ENCODE results near the gene KRI1.
"Not testable (repeated sequence)": the region's sequence is repeated elsewhere in the genome, so short reads cannot be mapped to it uniquely, and the experiment has no call there.

Gene KRI1

DNA sequence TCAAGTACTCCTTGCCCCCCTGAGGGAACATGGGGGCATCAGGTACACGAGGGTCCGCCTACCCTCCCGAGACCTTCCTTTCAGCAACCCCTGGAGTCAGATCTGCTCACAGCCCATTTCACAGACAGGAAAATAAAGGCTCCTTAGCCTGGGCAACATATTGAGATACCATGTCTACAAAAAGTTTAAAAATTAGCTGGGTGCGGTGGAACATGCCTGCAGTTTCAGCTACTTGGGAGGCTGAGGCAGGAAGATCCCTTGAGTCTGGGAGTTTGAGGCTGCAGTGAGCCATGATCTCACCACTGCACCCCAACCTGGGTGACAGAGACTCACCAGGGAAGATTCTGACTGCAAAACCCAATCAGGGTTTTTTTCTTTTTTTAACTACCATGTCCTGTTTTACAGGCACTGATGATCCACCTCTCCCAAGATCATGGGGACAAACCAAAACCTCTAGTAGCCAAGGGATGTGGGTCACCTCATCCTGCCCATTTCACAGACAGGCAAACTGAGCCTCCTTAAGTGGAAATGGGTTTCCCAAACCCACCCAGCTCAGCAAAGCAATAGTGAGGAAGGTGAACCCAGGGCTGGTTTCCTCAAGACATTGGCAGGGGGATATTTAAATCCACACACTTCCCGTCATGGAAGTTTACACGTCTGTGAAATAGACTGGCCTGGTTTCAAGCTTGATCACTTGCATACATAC is 9.4 kb upstream of the KRI1 start:
- DNase-seq (ENCODE audit: low read depth): no peak
- no peak overlapping the region for H3K4me3 ChIP-seq (ENCODE audit: low read length)
- no peak for TF ChIP-seq CTCF (IDR thresholded peaks at IDR 0.05; ENCODE audit: insufficient read depth, low read depth, low read length, missing control alignments)

- TF ChIP-seq CTCF (IDR thresholded peaks at IDR 0.05; ENCODE audit: insufficient read depth, low read depth, low read length, missing control alignments): no peak
These were observed 8.7 kb upstream of the KRI1 start for GRCh38 chr19:10574462-10574861.

GRCh38 chr19:10573793-10574192 is 8.0 kb upstream of the KRI1 start:
- DNase-seq (ENCODE audit: low read depth); H3K4me3 ChIP-seq (ENCODE audit: low read length): not testable (repeated sequence)

More at GRCh38 chr19:10574462-10574861, 8.7 kb upstream of the KRI1 start:
- DNase-seq (ENCODE audit: low read depth): no peak
- no peak overlapping the region for H3K4me3 ChIP-seq (ENCODE audit: low read length)

- TF ChIP-seq CTCF (IDR thresholded peaks at IDR 0.05; ENCODE audit: insufficient read depth, low read depth, low read length, missing control alignments): no peak
- H3K4me3 ChIP-seq (ENCODE audit: low read length): peak within 1 kb of the TSS; percentile 58
These were observed 3.2 kb upstream of the KRI1 start, which contains the start of gene CDKN2D for GRCh38 chr19:10568826-10569651. Gene CDKN2D (minus strand): TSS chr19:10568979. CDS start chr19:10568653, 326 bp downstream.

DNA sequence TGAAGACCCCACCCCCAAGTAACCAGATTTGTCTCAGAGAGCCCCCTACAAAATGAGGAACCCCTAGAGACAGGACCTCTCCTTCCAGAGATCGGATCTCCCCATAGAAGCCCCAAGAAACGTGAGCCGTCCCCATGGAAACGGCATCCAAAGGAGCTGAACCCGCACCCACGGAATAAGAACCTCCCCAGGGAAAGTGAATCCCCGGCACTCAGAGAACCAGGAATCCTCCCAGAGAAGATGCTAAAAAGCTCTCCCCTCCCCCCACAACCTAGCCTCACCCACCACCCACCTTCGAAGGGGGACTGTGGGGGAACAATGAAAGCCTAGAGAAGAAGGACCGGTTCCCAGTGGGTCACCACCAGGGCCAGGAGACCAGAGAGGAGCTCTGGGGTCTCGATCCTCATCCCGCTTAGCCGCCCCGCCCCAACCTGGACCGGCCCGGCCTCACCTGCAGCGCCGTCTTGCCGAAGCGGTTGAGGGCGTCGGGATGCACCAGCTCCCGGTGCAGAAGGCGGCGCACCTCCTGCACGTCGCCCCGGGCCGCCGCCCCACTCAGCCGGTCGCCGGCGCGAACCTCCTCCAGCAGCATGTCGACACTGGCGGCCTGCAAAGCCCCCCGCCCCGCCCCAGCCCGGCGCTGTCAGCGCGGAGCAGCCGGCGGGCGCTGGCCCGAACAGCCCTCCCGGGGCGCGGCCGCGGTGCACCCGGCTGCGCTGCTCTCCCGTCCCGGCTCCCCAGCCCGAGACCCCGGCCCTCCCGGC is 2.4 kb upstream of the KRI1 start:
- TF ChIP-seq CTCF (IDR thresholded peaks at IDR 0.05; ENCODE audit: insufficient read depth, low read depth, low read length, missing control alignments): no peak
- peak overlapping the region; percentile 58 for H3K4me3 ChIP-seq (ENCODE audit: low read length)
- DNase-seq (ENCODE audit: low read depth): peak; percentile 74

More at GRCh38 chr19:10568826-10569651, 3.2 kb upstream of the KRI1 start, which contains the start of gene CDKN2D:
- DNase-seq (ENCODE audit: low read depth): peak; percentile 100

DNA sequence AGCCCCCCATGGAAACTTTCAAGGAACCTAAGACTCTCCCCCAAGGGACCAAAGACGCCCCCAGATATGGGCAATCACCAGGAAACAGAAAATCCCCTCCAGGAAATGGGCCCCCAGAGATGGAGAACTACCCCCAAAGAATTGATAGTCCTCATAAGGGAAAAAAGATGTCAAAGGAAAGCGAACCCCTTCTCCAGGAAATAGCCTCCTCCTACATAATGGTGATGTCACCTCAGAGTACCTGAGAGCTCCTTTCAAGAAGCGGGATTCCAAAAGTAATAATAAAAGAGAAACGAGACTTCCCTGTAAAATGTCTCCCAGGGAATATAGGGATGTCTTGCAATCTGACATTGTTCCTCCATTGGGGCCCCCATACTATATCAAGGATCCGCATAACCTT is 1.8 kb upstream of the KRI1 start:
- no peak for DNase-seq (ENCODE audit: low read depth)
- peak overlapping the region; percentile 58 for H3K4me3 ChIP-seq (ENCODE audit: low read length)
- no peak for TF ChIP-seq CTCF (IDR thresholded peaks at IDR 0.05; ENCODE audit: insufficient read depth, low read depth, low read length, missing control alignments)

All from epithelial cell of esophagus (primary cell).